HUES6 (cell line): ENCODE results near the gene SND1.
"Not testable (repeated sequence)": the region's sequence is repeated elsewhere in the genome, so short reads cannot be mapped to it uniquely, and the experiment has no call there.

Experiments used
- H3K27ac ChIP-seq: 2 replicates; pipeline ENCODE4 v1.7.0; 2013; ENCODE audit warnings: low read depth, mild to moderate bottlenecking, low read length, inconsistent platforms
- H3K27me3 ChIP-seq: 2 replicates; pipeline ENCODE4 v1.6.1; 2013; ENCODE audit warnings: low read length; ENCODE audit not compliant: control insufficient read depth, insufficient read depth
- H3K36me3 ChIP-seq: 2 replicates; pipeline ENCODE4 v1.6.1; 2013; ENCODE audit warnings: low read length; ENCODE audit not compliant: control insufficient read depth, insufficient read depth
- H3K4me1 ChIP-seq: 2 replicates; pipeline ENCODE4 v1.6.1; 2013; ENCODE audit warnings: low read length; ENCODE audit not compliant: control insufficient read depth, insufficient read depth
- H3K4me3 ChIP-seq: 2 replicates; pipeline ENCODE4 v1.5.1; 2013; ENCODE audit warnings: low read depth, low read length
- H3K9ac ChIP-seq: one replicate; pipeline ENCODE4 v1.6.1; 2013; ENCODE audit warnings: mild to moderate bottlenecking, low read length
- H3K9me3 ChIP-seq: 2 replicates; pipeline ENCODE4 v1.6.1; 2013; ENCODE audit warnings: low read depth, low read length; ENCODE audit not compliant: control insufficient read depth, insufficient read depth

SND1 gene

GRCh38 chr7:127900732-127901685 is 249.0 kb downstream of the SND1 start:
- H3K27ac ChIP-seq, result no peak overlapping the region
- no peaks in the 10 kb centered on the region for H3K9me3 ChIP-seq

GRCh38 chr7:127901895-127902703 is 250.1 kb downstream of the SND1 start:
- H3K9ac ChIP-seq, result no peak overlapping the region
- no peaks in the 10 kb centered on the region for H3K27me3 ChIP-seq
- H3K4me1 ChIP-seq, result peaks cover 55% of the 10 kb centered on the region
- 0 out of 2 replicates have a peak, but pooled peaks cover 3% of the 10 kb centered on the region for H3K36me3 ChIP-seq
- H3K9me3 ChIP-seq, result no peaks in the 10 kb centered on the region
- H3K4me3 ChIP-seq, result no peak overlapping the region
- no peak overlapping the region for H3K27ac ChIP-seq

More at GRCh38 chr7:127900732-127901685, 249.0 kb downstream of the SND1 start:
- Histone ChIP-seq H3K36me3 (no peaks in the 10 kb centered on the region), H3K9ac (no peak overlapping the region), H3K4me3 (peak overlapping the region; percentile 17; the same call in 1 of the 2 replicates), H3K27me3 (no peaks in the 10 kb centered on the region), H3K4me1 (peaks cover 62% of the 10 kb centered on the region)

GRCh38 chr7:127902753-127903152 is 250.8 kb downstream of the SND1 start:
- not testable (repeated sequence) for H3K9ac ChIP-seq, H3K9me3 ChIP-seq, H3K36me3 ChIP-seq, H3K4me3 ChIP-seq, H3K27ac ChIP-seq, H3K27me3 ChIP-seq
- peaks cover 55% of the 10 kb centered on the region for H3K4me1 ChIP-seq

- no peaks in the 10 kb centered on the region for H3K9me3 ChIP-seq
- H3K9ac ChIP-seq, result no peak overlapping the region
- H3K4me1 ChIP-seq, result peaks cover 55% of the 10 kb centered on the region
- H3K36me3 ChIP-seq, result 0 out of 2 replicates have a peak, but pooled peaks cover 3% of the 10 kb centered on the region
- H3K27ac ChIP-seq, result no peak overlapping the region
- H3K27me3 ChIP-seq, result no peaks in the 10 kb centered on the region
- H3K4me3 ChIP-seq, result no peak overlapping the region
Measured at GRCh38 chr7:127903892-127904669, 252.1 kb downstream of the SND1 start.

GRCh38 chr7:127904670-127904985 is 252.6 kb downstream of the SND1 start:
- Histone ChIP-seq H3K4me3 (no peak overlapping the region), H3K9ac (no peak overlapping the region), H3K4me1 (peaks cover 51% of the 10 kb centered on the region), H3K9me3 (no peaks in the 10 kb centered on the region), H3K27ac (no peak overlapping the region), H3K27me3 (no peaks in the 10 kb centered on the region), H3K36me3 (0 out of 2 replicates have a peak, but pooled peaks cover 3% of the 10 kb centered on the region)

- H3K9me3 ChIP-seq, result no peaks in the 10 kb centered on the region
- peaks cover 47% of the 10 kb centered on the region for H3K4me1 ChIP-seq
- no peaks in the 10 kb centered on the region for H3K27me3 ChIP-seq
- no peak overlapping the region for H3K27ac ChIP-seq
- H3K36me3 ChIP-seq, result 0 out of 2 replicates have a peak, but pooled peaks cover 3% of the 10 kb centered on the region
- no peak overlapping the region for H3K9ac ChIP-seq
- H3K4me3 ChIP-seq, result no peak overlapping the region
Measured at GRCh38 chr7:127905021-127905420, 253.0 kb downstream of the SND1 start.

GRCh38 chr7:127905491-127906330 is 253.7 kb downstream of the SND1 start:
- Histone ChIP-seq H3K9me3 (no peaks in the 10 kb centered on the region), H3K36me3 (0 out of 2 replicates have a peak, but pooled peaks cover 3% of the 10 kb centered on the region), H3K9ac (no peak overlapping the region), H3K27ac (no peak overlapping the region), H3K4me1 (peaks cover 40% of the 10 kb centered on the region), H3K4me3 (no peak overlapping the region), H3K27me3 (no peaks in the 10 kb centered on the region)

GRCh38 chr7:127907110-127908040 is 255.4 kb downstream of the SND1 start:
- no peaks in the 10 kb centered on the region for H3K27me3 ChIP-seq
- no peak overlapping the region for H3K27ac ChIP-seq
- H3K4me3 ChIP-seq, result no peak overlapping the region
- no peaks in the 10 kb centered on the region for H3K9me3 ChIP-seq
- H3K4me1 ChIP-seq, result peaks cover 25% of the 10 kb centered on the region
- no peak overlapping the region for H3K9ac ChIP-seq
- 0 out of 2 replicates have a peak, but pooled peaks cover 3% of the 10 kb centered on the region for H3K36me3 ChIP-seq

GRCh38 chr7:127908430-127909258 is 256.6 kb downstream of the SND1 start:
- H3K27ac ChIP-seq, result no peak overlapping the region
- 0 out of 2 replicates have a peak, but pooled peaks cover 3% of the 10 kb centered on the region for H3K36me3 ChIP-seq
- H3K4me1 ChIP-seq, result peaks cover 29% of the 10 kb centered on the region
- H3K9ac ChIP-seq, result no peak overlapping the region
- no peaks in the 10 kb centered on the region for H3K27me3 ChIP-seq
- H3K4me3 ChIP-seq, result no peak overlapping the region
- H3K9me3 ChIP-seq, result no peaks in the 10 kb centered on the region
